Fibroblast of pulmonary artery (primary cell): ENCODE measurements around the gene PLEKHG5.

ENCODE experiments used
- DNase-seq: peaks from one replicate; pipeline ENCODE4 v3.0.0-alpha.2; 2010; ENCODE audit warnings: low read depth
- H3K4me3 ChIP-seq: replicated peaks from 2 replicates; pipeline ENCODE4 v1.5.1; 2011; ENCODE audit warnings: low read depth, mild to moderate bottlenecking, control low read depth, low read length, moderate library complexity
- TF ChIP-seq, protein P1 (sequence below): IDR thresholded peaks from 2 replicates; pipeline ENCODE4 v1.5.1; 2011; ENCODE audit warnings: mild to moderate bottlenecking, control low read depth, low read length, inconsistent platforms; ENCODE audit errors: missing control alignments

The PLEKHG5 gene

DNA sequence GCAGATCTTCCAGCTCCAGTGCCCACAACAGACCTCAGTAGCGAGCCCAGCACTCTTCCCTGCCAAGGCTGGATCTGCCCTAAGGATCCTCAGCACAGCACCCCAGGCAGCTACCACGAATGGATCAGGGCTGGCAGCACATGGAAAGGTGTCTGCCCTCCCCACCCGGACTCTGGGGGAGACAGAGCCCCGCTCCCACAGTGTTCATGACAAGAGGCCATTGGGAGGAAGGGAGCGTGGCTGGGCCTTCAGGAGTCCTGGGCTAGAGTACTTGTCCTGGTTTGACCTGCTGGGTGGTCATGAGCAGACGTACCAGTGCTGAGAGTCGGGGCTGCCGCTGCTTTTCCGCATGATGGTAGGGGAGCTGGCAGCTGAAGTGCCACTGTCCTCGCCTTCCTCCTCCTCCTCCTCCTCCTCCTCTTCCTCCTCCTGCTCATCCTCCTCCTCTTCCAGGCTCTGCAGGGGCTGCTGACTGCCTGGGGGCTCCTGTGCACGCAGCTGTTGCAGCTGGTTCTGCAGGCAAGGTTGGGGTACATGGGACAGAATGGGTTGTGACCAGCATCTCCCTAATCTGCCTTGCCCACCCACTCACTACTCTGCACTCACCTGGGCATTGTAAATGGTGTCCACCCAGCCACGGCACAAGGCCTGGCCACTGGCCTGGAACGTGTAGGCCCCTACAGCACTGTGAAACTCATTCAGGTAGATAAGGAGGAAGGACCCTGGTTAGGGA, 22.6 kb downstream of the PLEKHG5 start:
- no peak overlapping the region for H3K4me3 ChIP-seq
- no peak for DNase-seq
- TF ChIP-seq, protein P1, sequence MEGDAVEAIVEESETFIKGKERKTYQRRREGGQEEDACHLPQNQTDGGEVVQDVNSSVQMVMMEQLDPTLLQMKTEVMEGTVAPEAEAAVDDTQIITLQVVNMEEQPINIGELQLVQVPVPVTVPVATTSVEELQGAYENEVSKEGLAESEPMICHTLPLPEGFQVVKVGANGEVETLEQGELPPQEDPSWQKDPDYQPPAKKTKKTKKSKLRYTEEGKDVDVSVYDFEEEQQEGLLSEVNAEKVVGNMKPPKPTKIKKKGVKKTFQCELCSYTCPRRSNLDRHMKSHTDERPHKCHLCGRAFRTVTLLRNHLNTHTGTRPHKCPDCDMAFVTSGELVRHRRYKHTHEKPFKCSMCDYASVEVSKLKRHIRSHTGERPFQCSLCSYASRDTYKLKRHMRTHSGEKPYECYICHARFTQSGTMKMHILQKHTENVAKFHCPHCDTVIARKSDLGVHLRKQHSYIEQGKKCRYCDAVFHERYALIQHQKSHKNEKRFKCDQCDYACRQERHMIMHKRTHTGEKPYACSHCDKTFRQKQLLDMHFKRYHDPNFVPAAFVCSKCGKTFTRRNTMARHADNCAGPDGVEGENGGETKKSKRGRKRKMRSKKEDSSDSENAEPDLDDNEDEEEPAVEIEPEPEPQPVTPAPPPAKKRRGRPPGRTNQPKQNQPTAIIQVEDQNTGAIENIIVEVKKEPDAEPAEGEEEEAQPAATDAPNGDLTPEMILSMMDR, result no peak

DNA sequence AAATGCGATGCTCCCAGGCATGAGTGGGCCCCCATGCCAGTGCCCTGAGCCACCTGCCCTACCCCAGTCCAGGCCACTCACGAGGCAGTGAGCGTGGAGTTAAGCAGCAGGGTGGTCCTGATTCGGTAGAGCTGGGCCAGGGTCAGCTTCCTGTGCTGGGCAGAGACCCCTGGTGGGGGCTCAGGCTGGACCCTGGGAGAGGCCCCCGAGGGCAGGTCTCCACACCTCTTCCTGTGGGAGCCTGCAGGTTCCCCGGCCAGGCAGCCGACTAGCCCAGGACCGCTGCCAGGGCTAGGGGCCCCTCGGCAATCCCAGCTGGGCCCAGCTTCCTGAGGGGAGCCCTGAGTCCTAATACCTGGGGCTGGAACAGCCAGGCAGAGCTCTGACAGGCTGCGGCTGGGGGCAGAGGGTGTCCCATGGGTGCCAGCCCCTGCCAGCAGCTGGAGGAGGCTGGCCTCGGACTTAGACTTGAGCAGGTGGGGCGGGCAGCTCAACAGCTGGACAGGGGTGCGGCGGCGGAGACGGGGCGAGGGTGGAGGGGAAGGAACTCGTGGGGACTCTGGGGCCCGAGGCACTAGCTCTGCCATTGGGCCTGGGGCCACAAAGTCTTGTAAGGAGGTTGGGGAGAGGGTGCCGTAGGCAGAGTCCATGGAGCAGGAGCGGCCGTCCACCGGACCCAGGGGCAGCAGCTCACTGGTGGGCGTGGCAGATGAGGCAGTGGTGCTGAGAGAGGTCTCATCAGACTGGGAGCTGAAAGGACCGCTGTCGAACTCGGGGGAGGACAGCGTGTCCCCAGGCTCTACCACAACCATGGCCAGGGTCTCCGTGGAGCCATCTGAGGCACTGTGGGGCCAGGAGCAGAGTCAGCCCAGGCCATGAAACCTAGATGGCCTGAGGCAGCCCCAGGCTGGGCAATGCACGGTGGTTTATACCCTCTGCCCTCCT, 23.5 kb downstream of the PLEKHG5 start:
- TF ChIP-seq, protein P1, result no peak
- no peak overlapping the region for H3K4me3 ChIP-seq
- no peak for DNase-seq

DNA sequence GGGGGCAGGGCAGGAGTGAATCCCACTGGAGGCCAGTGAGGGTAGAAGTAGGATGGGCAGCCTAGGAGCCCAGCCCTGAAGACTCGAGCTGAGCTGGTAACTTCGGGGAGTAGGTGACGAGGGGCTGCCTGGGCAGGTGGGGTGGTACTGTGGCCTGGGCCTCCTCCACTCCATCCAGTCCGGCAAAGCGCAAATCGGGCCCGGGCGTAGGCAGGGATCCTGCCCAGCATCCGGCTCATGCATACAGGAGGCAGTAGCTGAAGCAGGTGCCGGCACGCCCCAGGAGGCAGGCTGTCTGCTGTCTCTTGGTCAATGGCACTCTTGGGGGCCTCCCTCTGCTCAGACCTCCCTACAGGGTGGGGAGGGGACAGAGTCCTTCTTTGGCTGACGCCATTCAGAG, 24.2 kb downstream of the PLEKHG5 start:
- TF ChIP-seq, protein P1, result no peak
- DNase-seq, result no peak
- H3K4me3 ChIP-seq, result no peak overlapping the region

DNA sequence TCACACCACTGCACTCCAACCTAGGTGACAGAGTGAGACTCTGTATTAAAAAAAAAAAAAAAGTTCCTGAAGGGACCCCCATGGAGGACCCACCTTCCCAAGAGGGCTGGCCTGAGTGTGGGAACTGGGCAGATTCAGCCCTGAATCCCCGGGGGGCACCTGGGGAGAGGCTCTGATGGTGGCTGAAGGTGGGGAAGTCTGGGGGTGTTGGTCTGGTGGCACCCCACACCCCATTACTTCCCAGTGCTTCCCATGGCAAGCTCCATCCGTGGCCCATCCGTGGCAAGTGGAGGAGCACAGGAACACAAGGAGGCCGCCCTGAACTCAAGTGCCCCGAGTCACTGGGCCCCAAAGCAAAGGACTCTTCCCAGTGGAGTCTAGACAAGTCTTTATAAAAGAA, 24.7 kb downstream of the PLEKHG5 start:
- no peak overlapping the region for H3K4me3 ChIP-seq
- TF ChIP-seq, protein P1, result no peak
- DNase-seq, result no peak

DNA sequence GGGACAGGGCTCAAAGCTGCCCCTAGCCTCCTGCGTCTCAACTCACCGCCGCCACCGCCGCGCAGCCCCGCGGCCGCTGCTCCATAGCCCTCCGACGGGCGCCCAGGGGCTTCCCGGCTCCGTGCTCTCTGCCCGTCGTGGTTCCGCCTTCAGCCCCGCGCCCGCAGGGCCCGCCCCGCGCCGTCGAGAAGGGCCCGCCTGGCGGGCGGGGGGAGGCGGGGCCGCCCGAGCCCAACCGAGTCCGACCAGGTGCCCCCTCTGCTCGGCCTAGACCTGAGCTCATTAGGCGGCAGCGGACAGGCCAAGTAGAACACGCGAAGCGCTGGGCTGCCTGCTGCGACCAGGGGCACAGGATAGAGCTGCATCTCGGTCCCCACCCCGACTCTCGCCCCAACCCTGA, 25.4 kb downstream of the PLEKHG5 start, which contains the start of gene TNFRSF25:
Gene TNFRSF25, minus strand, starts transcription at position 151 of the 400 bp plus-strand sequence. Its CDS starts 66 bp downstream, at position 85.
- TF ChIP-seq, protein P1, result no peak
- DNase-seq, result no peak
- no peak within 1 kb of the TSS for H3K4me3 ChIP-seq

DNA sequence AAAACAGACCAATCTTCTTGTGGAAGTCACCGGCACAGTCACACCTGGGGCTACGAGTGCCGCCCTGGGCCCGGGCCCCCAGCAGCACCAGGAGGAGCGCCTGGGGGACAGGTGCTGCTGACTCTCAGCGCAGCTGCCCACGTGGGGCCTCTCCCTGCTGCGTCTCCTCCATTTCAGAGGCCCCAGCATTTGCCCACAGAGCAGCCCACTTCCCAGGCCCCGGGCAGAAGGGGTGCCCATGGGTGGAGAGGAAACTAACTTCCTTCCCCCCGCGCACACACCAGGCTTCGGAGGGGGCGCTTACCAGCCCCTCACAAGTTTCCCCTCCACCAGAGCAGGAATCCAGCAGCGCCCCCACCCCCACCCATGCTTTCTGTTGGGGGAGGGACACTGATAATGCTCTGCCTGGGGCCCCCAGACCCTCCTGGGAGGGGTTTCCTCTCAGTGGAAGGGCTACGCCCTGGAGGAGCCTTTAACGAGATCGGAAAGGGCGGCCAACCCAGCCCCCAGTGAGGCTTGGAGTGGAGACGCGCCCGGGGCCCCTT, 25.9 kb downstream of the PLEKHG5 start:
- no peak for DNase-seq
- TF ChIP-seq, protein P1, result no peak
- H3K4me3 ChIP-seq, result no peak overlapping the region
